Endothelial cell (in vitro differentiated cells): ENCODE results near the gene FGF14. TPM values are rescaled to one million over a fixed set of nuclear protein-coding genes. Genes with fewer than 3 reads are reported as not detected.

Source experiments
- DNase-seq: peaks from one replicate; pipeline ENCODE4 v3.0.0; 2021; ENCODE audit warnings: low spot score
- H3K27ac Mint-ChIP-seq: one replicate; pipeline ENCODE4 v1.8.0; 2021; ENCODE audit warnings: mixed read lengths, inconsistent platforms; ENCODE audit not compliant: unreplicated experiment
- H3K27me3 Mint-ChIP-seq: one replicate; pipeline ENCODE4 v1.8.0; 2021; ENCODE audit warnings: mild to moderate bottlenecking, moderate library complexity, mixed read lengths, inconsistent platforms; ENCODE audit not compliant: unreplicated experiment
- H3K36me3 Mint-ChIP-seq: one replicate; pipeline ENCODE4 v1.8.0; 2021; ENCODE audit warnings: mild to moderate bottlenecking, low read depth, mixed read lengths, inconsistent platforms; ENCODE audit not compliant: unreplicated experiment
- H3K4me1 Mint-ChIP-seq: one replicate; pipeline ENCODE4 v1.8.0; 2021; ENCODE audit warnings: mild to moderate bottlenecking, mixed read lengths, inconsistent platforms; ENCODE audit not compliant: unreplicated experiment
- H3K4me3 Mint-ChIP-seq: one replicate; pipeline ENCODE4 v1.8.0; 2021; ENCODE audit warnings: mild to moderate bottlenecking, mixed read lengths, inconsistent platforms; ENCODE audit not compliant: unreplicated experiment
- H3K9me3 Mint-ChIP-seq: one replicate; pipeline ENCODE4 v1.8.0; 2021; ENCODE audit warnings: mixed read lengths, inconsistent platforms; ENCODE audit not compliant: unreplicated experiment
- long read RNA-seq: library from polyadenylated mRNA; unstranded; transcript quantifications from one replicate; pipeline ENCODE4 v2.0.0, GENCODE V29; 2020; ENCODE audit not compliant: unreplicated experiment
- total RNA-seq: library from RNA; stranded (reverse); fragmentation: NEBNext Ultra II Directional; extraction: Animal tissue kit (Norgen Biotek cat#: 25700); gene quantifications from one replicate; pipeline ENCODE4 v1.2.1, GENCODE V29; 2021; ENCODE audit not compliant: unreplicated experiment
- TF ChIP-seq, protein P1 (sequence below): fragments of 200-600 bp; sonication (generic); IDR thresholded peaks from one replicate; pipeline ENCODE4 v1.5.0; 2021; ENCODE audit warnings: antibody characterized with exemption; ENCODE audit not compliant: unreplicated experiment

FGF14 gene
- 0.13 TPM for total RNA-seq
- long read RNA-seq: 0 reads

DNA sequence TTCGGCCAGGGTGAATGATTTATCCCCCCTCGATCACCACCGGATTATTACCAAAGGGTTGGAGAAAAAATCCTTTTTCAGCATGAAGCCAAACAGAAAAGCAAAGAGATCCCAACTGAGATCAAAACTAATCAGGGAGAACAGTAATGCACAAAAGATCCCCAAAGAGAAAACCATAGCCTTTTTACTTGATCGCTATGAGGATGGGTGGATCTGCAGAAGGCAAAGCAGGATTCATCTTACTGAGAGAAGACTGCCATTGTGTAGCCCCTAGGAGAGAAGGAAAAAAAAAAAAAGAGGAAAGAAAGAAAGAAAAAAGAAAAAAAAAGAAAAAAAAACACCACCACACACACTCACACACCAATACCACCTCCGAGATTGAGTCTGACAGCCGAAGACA, at the start of gene FGF14:
TSS of gene FGF14 (minus strand) at position 283 of the 400 bp plus-strand sequence.
- peaks cover 18% of the 10 kb centered on the region for H3K4me1 Mint-ChIP-seq
- no peak within 1 kb of the TSS for H3K27ac Mint-ChIP-seq
- H3K36me3 Mint-ChIP-seq: no peaks in the 10 kb centered on the region
- H3K9me3 Mint-ChIP-seq: no peaks in the 10 kb centered on the region
- TF ChIP-seq, protein P1, sequence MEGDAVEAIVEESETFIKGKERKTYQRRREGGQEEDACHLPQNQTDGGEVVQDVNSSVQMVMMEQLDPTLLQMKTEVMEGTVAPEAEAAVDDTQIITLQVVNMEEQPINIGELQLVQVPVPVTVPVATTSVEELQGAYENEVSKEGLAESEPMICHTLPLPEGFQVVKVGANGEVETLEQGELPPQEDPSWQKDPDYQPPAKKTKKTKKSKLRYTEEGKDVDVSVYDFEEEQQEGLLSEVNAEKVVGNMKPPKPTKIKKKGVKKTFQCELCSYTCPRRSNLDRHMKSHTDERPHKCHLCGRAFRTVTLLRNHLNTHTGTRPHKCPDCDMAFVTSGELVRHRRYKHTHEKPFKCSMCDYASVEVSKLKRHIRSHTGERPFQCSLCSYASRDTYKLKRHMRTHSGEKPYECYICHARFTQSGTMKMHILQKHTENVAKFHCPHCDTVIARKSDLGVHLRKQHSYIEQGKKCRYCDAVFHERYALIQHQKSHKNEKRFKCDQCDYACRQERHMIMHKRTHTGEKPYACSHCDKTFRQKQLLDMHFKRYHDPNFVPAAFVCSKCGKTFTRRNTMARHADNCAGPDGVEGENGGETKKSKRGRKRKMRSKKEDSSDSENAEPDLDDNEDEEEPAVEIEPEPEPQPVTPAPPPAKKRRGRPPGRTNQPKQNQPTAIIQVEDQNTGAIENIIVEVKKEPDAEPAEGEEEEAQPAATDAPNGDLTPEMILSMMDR: no peak
- DNase-seq: no peak
- H3K4me3 Mint-ChIP-seq: peak within 1 kb of the TSS; percentile 84
- peaks cover 13% of the 10 kb centered on the region for H3K27me3 Mint-ChIP-seq

DNA sequence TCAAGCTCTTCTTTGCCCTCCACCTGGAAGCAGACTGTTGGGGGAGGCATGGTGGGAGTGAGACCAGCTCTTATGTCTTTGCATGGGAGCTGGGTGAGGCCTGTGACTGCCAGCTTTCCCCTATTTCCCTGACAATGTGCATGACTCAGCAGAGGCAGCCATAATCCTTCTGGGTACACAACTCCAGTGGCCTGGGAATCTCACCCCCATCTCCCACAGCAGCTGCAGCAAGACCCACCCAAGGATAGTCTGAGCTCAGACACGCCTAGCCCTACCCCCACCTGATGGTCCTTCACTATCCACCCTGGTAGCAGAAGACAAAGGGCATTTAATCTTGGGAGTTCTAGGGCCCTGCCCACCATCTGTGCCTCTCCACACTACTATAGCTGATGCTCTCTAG, 41.4 kb upstream of the FGF14 start:
- H3K27ac Mint-ChIP-seq: no peak overlapping the region
- H3K9me3 Mint-ChIP-seq: no peaks in the 10 kb centered on the region
- TF ChIP-seq, protein P1: no peak
- H3K36me3 Mint-ChIP-seq: no peaks in the 10 kb centered on the region
- H3K4me3 Mint-ChIP-seq: no peak overlapping the region
- no peak for DNase-seq
- H3K27me3 Mint-ChIP-seq: peaks cover 1% of the 10 kb centered on the region
- H3K4me1 Mint-ChIP-seq: peaks cover 2% of the 10 kb centered on the region

DNA sequence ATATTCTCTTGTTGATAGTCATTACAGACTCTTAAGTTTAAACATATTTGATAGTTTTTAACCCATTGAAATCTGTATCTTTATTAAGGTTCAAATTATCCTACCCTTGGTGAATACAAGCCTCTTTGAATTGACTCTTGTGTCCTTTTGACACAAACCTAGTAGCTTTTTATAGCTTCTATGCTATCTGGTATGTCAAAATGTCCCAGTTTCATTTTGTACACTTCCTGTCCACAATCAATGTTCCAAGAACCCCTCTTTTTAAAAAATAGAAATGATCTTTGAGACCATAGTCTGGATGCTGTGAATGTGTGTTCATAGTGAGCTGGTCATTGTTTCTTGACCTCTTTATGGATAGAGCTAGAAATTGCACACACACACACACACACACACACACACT, 39.2 kb upstream of the FGF14 start:
- Mint-ChIP-seq H3K36me3 (no peaks in the 10 kb centered on the region), H3K9me3 (no peaks in the 10 kb centered on the region), H3K4me3 (no peak overlapping the region), H3K27ac (no peak overlapping the region), H3K27me3 (peaks cover 1% of the 10 kb centered on the region), H3K4me1 (peaks cover 2% of the 10 kb centered on the region)
- TF ChIP-seq, protein P1: no peak
- no peak for DNase-seq

DNA sequence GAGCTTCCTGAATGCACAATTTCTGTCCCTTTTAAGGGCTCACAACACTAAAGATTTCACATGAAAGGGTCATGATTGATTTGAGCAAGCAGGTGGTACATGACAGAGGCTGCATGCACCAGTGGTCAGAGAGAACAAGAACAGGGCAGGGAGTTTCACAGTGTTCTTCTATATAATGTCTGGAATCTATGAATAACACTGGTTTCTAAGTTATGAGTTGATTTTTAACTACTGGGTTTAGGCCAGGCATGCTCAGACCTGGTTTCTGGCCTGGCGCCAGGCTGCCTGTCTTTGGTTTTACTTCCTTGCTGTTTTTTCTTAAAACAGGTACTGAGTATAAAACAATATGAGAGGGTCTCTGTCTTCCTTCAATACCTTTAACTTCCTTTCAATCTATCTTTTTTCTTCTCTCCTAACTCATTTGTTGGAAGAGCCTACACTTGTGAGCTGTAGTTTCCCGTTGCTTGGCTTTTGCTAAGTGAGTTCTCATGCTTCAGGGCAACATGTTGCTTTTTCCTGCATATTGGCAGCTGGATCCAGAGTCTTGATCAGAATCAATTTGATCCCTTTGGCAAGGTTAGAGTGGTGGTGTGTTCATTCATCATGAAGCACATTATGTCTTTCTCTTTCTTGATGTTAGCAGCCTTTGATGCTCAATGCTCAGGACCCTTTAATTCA, 38.5 kb upstream of the FGF14 start:
- Mint-ChIP-seq H3K27me3 (peaks cover 1% of the 10 kb centered on the region), H3K27ac (no peak overlapping the region), H3K4me1 (peaks cover 2% of the 10 kb centered on the region), H3K36me3 (no peaks in the 10 kb centered on the region), H3K9me3 (no peaks in the 10 kb centered on the region), H3K4me3 (no peak overlapping the region)
- no peak for DNase-seq
- TF ChIP-seq, protein P1: no peak

DNA sequence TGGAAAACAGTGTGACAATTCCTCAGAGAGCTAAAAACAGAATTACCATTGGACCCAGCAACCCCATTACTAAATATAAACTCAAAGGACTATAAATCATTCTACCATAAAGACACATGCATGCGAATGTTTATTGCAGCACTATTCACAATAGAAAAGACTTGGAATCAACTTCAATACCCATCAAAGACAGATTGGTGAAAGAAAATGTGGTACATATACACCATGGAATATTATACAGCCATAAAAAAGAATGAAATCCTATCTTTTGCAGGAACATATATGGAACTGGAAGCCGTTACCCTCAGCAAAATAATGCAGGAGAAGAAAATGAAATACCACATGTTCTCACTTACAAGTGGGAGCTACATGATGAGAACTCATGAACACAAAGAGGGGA, 20.8 kb upstream of the FGF14 start:
- Mint-ChIP-seq H3K9me3 (peaks cover 9% of the 10 kb centered on the region), H3K36me3 (no peaks in the 10 kb centered on the region), H3K4me3 (no peak overlapping the region), H3K27me3 (no peaks in the 10 kb centered on the region), H3K27ac (no peak overlapping the region), H3K4me1 (no peaks in the 10 kb centered on the region)
- DNase-seq: no peak
- TF ChIP-seq, protein P1: no peak
